COLO668 (cell line): ENCODE data around the gene EHBP1.

Source experiments
- DNase-seq: peaks from one replicate; lab custom pipeline; 2025; ENCODE audit not compliant: unreplicated experiment; lab: John Stamatoyannopoulos, UW

The EHBP1 gene

GRCh38 chr2:62812921-62813825 lies 107.7 kb downstream of the EHBP1 start:
- no peak for DNase-seq

GRCh38 chr2:62814123-62814522 lies 108.6 kb downstream of the EHBP1 start:
- DNase-seq, result no peak

GRCh38 chr2:62817348-62817747 lies 111.8 kb downstream of the EHBP1 start:
- no peak for DNase-seq

GRCh38 chr2:62817995-62818713 lies 112.6 kb downstream of the EHBP1 start:
- no peak for DNase-seq

- no peak for DNase-seq
These were observed 117.0 kb downstream of the EHBP1 start for GRCh38 chr2:62822549-62822948.

GRCh38 chr2:62824388-62824787 lies 118.9 kb downstream of the EHBP1 start:
- DNase-seq, result no peak

- no peak for DNase-seq
These were observed 120.6 kb downstream of the EHBP1 start for GRCh38 chr2:62826141-62826540.

- DNase-seq, result no peak
These were observed 121.6 kb downstream of the EHBP1 start for GRCh38 chr2:62826953-62827675.

GRCh38 chr2:62831729-62832128 lies 126.2 kb downstream of the EHBP1 start:
- DNase-seq, result no peak

- DNase-seq, result no peak
These were observed 139.0 kb downstream of the EHBP1 start for GRCh38 chr2:62844311-62845090.

GRCh38 chr2:62845256-62845655 lies 139.7 kb downstream of the EHBP1 start:
- DNase-seq, result no peak

- DNase-seq, result no peak
These were observed 146.7 kb downstream of the EHBP1 start for GRCh38 chr2:62852254-62852653.

- DNase-seq, result no peak
These were observed 149.3 kb downstream of the EHBP1 start for GRCh38 chr2:62854600-62855514.

- DNase-seq, result no peak
These were observed 150.9 kb downstream of the EHBP1 start for GRCh38 chr2:62856228-62857040.

- DNase-seq, result no peak
These were observed 151.8 kb downstream of the EHBP1 start for GRCh38 chr2:62857139-62857931.

- DNase-seq, result no peak
These were observed 152.8 kb downstream of the EHBP1 start for GRCh38 chr2:62858231-62858832.

GRCh38 chr2:62868947-62869346 lies 163.4 kb downstream of the EHBP1 start:
- no peak for DNase-seq

GRCh38 chr2:62870966-62871365 lies 165.5 kb downstream of the EHBP1 start:
- no peak for DNase-seq
